ENCODE data around the gene SDHAF1.

The SDHAF1 gene

GRCh38 chr19:36026091-36026876, 31.3 kb downstream of the SDHAF1 start:
- no peak overlapping the region for H3K4me2 ChIP-seq (ENCODE audit: low read length)
- no peaks in the 10 kb centered on the region for H3K4me1 ChIP-seq
- H3K27ac ChIP-seq, result no peak overlapping the region
- no peak overlapping the region for H3K4me3 ChIP-seq (ENCODE audit: low read depth, low read length)
- H3K9me3 ChIP-seq (ENCODE audit: control insufficient read depth, low read length), result no peaks in the 10 kb centered on the region
- no peaks in the 10 kb centered on the region for H3K27me3 ChIP-seq (ENCODE audit: control insufficient read depth, insufficient read depth, low read length)
- no peaks in the 10 kb centered on the region for H3K79me2 ChIP-seq
- H3K9ac ChIP-seq, result no peak overlapping the region
- TF ChIP-seq CTCF (IDR thresholded peaks at IDR 0.05), result no peak
- H3K36me3 ChIP-seq (ENCODE audit: control insufficient read depth, insufficient read depth, low read length), result no peaks in the 10 kb centered on the region
- H2AFZ ChIP-seq, result no peak overlapping the region

GRCh38 chr19:36027696-36028095, 32.7 kb downstream of the SDHAF1 start:
- H2AFZ ChIP-seq, result no peak overlapping the region
- no peaks in the 10 kb centered on the region for H3K79me2 ChIP-seq
- no peaks in the 10 kb centered on the region for H3K9me3 ChIP-seq (ENCODE audit: control insufficient read depth, low read length)
- no peak overlapping the region for H3K4me3 ChIP-seq (ENCODE audit: low read depth, low read length)
- H3K27me3 ChIP-seq (ENCODE audit: control insufficient read depth, insufficient read depth, low read length), result no peaks in the 10 kb centered on the region
- no peak overlapping the region for H3K4me2 ChIP-seq (ENCODE audit: low read length)
- no peak for TF ChIP-seq CTCF (IDR thresholded peaks at IDR 0.05)
- no peak overlapping the region for H3K9ac ChIP-seq
- no peaks in the 10 kb centered on the region for H3K36me3 ChIP-seq (ENCODE audit: control insufficient read depth, insufficient read depth, low read length)
- H3K4me1 ChIP-seq, result peaks cover 3% of the 10 kb centered on the region
- no peak overlapping the region for H3K27ac ChIP-seq

- no peak overlapping the region for H3K4me3 ChIP-seq (ENCODE audit: low read depth, low read length)
- H3K27ac ChIP-seq, result no peak overlapping the region
- H3K79me2 ChIP-seq, result no peaks in the 10 kb centered on the region
- no peak overlapping the region for H2AFZ ChIP-seq
- no peak overlapping the region for H3K9ac ChIP-seq
- H3K4me2 ChIP-seq (ENCODE audit: low read length), result no peak overlapping the region
- TF ChIP-seq CTCF (IDR thresholded peaks at IDR 0.05), result no peak
- peaks cover 3% of the 10 kb centered on the region for H3K4me1 ChIP-seq
- H3K9me3 ChIP-seq (ENCODE audit: control insufficient read depth, low read length), result no peaks in the 10 kb centered on the region
- no peaks in the 10 kb centered on the region for H3K36me3 ChIP-seq (ENCODE audit: control insufficient read depth, insufficient read depth, low read length)
- H3K27me3 ChIP-seq (ENCODE audit: control insufficient read depth, insufficient read depth, low read length), result no peaks in the 10 kb centered on the region
These were observed 33.5 kb downstream of the SDHAF1 start for GRCh38 chr19:36028313-36029041.

GRCh38 chr19:36030264-36031148, 35.5 kb downstream of the SDHAF1 start:
- Histone ChIP-seq H3K27me3 (ENCODE audit: control insufficient read depth, insufficient read depth, low read length) (no peaks in the 10 kb centered on the region), H3K4me1 (peaks cover 3% of the 10 kb centered on the region), H3K36me3 (ENCODE audit: control insufficient read depth, insufficient read depth, low read length) (no peaks in the 10 kb centered on the region), H3K27ac (no peak overlapping the region), H3K4me2 (ENCODE audit: low read length) (no peak overlapping the region), H2AFZ (no peak overlapping the region), H3K79me2 (no peaks in the 10 kb centered on the region), H3K9me3 (ENCODE audit: control insufficient read depth, low read length) (no peaks in the 10 kb centered on the region), H3K4me3 (ENCODE audit: low read depth, low read length) (no peak overlapping the region), H3K9ac (no peak overlapping the region)
- TF ChIP-seq CTCF (IDR thresholded peaks at IDR 0.05), result peak; percentile 15

All from parathyroid adenoma (tissue), 2 donors.